Astrocyte of the spinal cord (primary cell): Measurements from ENCODE around the gene AFG1L.

ENCODE experiments used
- DNase-seq: peaks from one replicate; pipeline ENCODE4 v3.0.0; 2011; ENCODE audit warnings: low read depth, low spot score
- H3K4me3 ChIP-seq: 2 replicates; pipeline ENCODE4 v1.5.1; 2011; ENCODE audit warnings: low read depth, mild to moderate bottlenecking, low read length, moderate library complexity
- in situ Hi-C: cut with HindIII; loops from 2 replicates; pipeline ENCODE4 v1.10.0; 2017; ENCODE audit warnings: low sequenced_read_pairs
- TF ChIP-seq, protein P1 (sequence below): IDR thresholded peaks from 2 replicates; pipeline ENCODE4 v1.5.1; 2012; ENCODE audit warnings: low read depth, mild to moderate bottlenecking, low read length, inconsistent platforms

AFG1L gene

DNA sequence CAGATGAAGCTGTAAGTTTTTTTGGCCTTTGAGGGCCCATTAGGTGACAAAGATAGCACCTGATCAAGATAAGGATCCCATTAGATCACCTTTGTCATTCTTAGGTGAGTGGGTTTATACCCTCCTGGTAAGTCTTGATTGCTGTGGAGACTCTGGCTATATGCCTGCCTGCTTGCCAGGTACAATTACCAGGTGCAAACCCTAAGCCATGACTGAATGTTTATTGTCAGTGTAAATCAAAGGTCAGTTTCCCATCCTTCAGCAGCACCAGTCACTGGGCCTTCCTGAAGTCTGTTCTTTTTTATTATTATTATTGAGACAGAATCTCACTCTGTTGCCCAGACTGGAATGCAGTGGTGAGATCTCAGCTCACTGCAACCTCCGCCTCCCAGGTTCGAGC, 159.5 kb downstream of the AFG1L start:
- no peak overlapping the region for H3K4me3 ChIP-seq
- TF ChIP-seq, protein P1, sequence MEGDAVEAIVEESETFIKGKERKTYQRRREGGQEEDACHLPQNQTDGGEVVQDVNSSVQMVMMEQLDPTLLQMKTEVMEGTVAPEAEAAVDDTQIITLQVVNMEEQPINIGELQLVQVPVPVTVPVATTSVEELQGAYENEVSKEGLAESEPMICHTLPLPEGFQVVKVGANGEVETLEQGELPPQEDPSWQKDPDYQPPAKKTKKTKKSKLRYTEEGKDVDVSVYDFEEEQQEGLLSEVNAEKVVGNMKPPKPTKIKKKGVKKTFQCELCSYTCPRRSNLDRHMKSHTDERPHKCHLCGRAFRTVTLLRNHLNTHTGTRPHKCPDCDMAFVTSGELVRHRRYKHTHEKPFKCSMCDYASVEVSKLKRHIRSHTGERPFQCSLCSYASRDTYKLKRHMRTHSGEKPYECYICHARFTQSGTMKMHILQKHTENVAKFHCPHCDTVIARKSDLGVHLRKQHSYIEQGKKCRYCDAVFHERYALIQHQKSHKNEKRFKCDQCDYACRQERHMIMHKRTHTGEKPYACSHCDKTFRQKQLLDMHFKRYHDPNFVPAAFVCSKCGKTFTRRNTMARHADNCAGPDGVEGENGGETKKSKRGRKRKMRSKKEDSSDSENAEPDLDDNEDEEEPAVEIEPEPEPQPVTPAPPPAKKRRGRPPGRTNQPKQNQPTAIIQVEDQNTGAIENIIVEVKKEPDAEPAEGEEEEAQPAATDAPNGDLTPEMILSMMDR: no peak
- DNase-seq: no peak
- in situ Hi-C loops: no loop called here

DNA sequence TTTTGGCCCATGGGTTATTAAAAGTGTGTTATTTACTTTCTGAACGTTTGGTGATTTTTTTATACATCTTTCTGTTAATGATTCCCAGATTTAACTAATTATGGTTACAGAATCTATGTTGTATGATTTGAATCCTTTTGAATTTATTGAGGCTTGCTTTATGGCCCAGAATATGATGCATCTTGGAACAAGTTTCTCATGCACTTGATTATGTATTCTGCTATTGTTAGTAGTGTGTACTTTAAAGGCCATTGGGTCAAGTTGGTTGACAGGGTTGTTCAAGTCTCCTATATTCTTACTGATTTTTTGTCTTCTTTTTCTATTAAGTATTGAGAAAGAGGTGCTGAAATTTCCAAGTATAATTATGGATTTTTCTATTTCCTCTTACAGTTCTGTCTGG, 160.8 kb downstream of the AFG1L start:
- TF ChIP-seq, protein P1: no peak
- DNase-seq: no peak
- H3K4me3 ChIP-seq: no peak overlapping the region
- in situ Hi-C loops: no loop called here

DNA sequence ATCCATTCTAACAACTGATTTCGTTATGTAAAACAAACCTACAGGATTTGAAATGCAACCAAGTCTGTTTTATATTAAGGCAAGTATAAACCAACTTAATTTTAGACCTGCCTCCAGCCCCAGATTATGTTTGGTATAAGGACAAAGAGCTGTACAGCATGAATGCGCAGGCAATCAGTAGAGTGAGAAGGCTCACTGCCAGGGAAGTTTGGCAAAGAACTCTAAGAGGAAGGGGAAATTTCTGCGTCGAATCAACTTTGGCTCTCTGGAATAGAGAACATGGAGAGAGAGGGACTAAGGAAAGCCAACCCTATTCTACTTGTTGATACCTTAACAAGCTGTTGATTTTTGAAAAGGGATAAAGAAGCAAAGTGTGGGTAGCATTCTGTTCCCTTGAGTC, 168.9 kb downstream of the AFG1L start:
- peak; percentile 14 for DNase-seq
- TF ChIP-seq, protein P1: no peak
- no peak overlapping the region for H3K4me3 ChIP-seq
- in situ Hi-C loops: no loop called here

DNA sequence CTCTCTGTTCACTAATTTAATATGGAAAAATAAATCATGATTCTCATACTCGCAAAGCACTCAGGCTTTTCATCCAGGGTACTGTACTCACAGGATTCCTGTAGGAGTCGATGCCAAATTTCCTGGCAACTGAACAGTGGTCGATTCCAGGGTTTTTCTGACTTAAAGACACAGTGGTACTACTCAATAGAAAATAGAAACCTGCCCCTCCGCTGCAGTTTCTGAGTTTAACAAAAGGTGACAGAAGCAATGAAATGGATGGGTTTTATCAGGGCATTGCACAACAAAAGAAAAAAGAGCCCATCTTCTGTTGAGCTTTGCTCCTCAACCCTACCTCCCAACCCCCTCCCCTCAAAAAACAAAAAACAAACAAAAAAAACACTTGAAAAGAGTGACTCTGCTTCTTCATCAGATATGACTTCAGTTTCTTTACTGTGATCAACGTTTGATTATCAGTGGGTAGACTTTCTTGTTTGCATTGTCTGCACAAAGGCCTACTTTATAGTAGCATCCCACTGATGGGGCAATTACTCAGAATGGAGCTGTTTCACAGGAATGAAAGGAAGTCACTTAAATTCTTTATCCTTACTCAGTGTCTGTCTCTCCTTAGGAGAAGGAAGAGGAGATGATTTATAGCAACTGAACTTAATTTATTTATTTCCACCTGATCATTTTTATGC, 169.7 kb downstream of the AFG1L start:
- no peak for DNase-seq
- no peak overlapping the region for H3K4me3 ChIP-seq
- TF ChIP-seq, protein P1: no peak
- in situ Hi-C loops: no loop called here

DNA sequence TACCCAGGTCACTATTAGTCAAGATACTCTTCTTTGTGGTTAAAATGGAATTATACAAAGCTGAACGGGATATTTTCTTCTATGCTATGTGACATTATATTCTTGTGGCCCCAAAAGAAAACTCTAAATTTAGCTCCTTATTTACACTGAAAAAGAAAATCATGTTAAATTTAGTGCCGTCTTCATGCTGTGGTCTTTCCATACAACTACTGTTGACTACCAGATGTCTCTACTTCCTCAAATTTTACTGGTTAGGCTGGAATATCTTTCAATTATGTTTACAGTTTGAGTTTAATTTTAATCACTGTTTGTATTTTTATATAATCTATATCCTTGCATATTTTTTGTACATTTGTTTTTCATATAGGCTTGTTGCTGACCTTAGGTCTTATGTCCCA, 170.2 kb downstream of the AFG1L start:
- no peak for DNase-seq
- no peak overlapping the region for H3K4me3 ChIP-seq
- in situ Hi-C loops: no loop called here
- TF ChIP-seq, protein P1: no peak

DNA sequence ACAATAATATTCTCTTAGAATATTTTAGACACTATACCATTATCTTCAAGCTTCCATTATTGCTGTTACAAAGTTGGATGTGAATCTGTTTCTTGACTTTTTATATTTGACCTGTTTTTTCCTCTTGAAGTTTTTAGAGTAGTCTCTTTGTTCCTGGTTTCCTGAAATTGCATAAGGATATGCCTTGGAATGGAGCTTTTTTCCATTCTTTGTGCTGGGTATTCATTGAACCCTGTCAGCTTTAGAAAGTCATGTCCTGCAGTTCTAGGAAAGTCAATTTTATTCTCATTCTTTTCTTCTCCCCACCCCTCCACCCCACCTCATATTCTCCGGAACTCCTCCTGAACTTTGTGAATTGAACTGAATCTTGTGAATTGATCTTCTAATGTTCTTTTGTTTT, 173.5 kb downstream of the AFG1L start:
- DNase-seq: no peak
- H3K4me3 ChIP-seq: no peak overlapping the region
- TF ChIP-seq, protein P1: no peak
- in situ Hi-C loops: no loop called here
